HG02943 (cell line): ENCODE results near the gene SESN3.
"Not testable (repeated sequence)": the region's sequence is repeated elsewhere in the genome, so short reads cannot be mapped to it uniquely, and the experiment has no call there.

ENCODE experiments used
- ATAC-seq: cut with Tn5 transposase; IDR thresholded peaks from one replicate; pipeline ENCODE4 v1.9.1; 2021; ENCODE audit warnings: mild to moderate bottlenecking, low read depth, moderate library complexity; ENCODE audit not compliant: unreplicated experiment

Gene SESN3

DNA sequence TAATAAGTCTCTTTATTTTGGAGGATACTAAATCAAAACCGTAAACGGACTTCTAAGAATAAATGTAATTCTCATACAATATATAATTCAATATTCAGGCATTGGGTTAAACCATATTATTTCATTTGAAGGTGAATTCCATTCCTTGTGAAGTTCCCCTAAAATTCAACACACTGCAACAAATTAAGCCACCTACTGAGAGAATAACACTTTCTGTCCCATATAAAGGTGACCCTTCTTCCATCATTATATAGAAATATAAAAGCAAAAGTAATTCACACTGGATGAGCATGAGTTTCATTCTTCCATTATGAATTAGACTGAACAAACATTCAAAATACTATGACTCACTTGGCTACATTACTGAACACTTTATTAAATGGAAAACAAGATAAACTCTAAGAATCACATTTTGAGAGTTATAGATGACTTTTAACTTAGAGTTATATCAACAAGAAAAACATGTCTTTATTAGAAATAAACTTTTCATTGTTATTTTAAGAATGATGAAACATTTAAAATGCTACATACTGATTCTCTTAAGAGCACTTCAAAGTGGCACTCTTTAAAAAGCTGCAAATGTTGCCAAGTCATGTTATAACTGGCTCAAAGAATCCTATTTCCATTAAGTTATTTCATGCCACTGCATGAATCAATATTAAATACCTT, 2.8 kb downstream of the SESN3 start:
- ATAC-seq: no peak

DNA sequence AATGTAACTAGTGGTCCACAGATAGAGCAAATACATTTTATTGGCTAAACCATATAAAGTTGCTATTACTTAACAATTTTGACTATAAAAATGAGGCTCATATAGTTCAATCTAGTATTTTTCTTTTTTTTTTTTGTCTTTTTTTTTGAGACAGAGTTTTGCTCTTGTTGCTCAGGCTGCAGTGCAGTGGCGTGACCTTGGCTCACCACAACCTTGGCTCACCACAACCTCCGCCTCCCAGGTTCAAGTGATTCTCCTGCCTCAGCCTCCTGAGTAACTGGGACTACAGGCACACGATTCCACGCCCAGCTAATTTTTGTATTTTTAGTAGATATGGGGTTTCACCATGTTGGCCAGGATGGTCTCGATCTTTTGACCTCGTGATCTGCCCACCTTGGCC, 3.9 kb downstream of the SESN3 start:
- ATAC-seq: not testable (repeated sequence)

DNA sequence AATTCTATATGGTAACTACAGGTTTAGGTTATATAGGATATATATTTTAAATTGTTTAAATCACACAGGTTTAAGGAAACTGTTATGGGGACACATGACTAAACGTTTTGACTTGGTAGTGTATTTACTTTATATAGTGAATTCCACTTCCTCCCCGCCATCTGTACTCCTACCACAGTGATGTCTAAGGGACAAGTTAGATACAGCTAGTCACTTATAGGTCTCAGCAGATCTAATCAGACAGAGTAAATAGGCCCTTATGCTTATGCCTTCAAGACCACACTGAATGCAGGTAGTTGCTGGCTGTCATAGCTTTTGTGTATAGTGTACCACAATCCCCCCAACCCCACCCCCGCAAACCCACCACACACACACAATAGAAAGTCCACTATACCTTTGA, 8.2 kb downstream of the SESN3 start:
- no peak for ATAC-seq

DNA sequence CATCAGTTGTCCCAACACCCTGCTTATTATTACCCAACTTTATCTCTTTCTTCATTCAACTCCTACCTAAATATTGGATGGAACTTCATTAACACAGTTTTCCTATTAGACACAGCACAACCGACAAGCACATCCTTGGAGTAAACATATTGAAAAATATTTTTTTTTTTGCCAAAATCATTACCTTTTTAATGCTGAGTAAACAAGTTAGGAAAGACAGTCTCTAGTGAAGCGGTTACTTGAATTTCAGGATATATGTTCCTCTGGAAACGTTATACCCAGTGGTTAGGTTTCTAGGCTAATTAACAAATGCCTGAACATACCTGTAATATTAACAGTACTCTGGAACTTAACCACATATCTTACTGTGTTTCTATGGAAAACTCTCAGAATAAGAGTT, 11.4 kb downstream of the SESN3 start:
- ATAC-seq: no peak

DNA sequence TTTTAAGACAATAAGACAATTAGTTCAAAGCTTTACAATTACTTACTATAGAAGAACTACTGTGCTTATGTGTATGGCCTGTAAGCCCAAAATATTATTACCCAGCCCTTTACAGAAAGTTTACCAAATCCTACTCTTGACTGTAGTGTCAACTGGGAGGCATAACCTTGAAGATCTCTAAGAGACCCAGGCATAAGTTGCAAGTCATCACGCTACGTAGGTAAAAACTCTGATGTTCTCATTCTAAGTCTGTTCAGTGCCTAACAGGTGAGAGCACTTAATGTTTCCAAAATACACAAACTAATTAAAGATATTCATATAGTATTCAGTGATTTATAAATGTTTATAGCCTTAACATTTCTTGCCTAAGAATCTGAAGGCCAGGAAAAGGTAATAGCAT, 12.9 kb downstream of the SESN3 start:
- ATAC-seq: no peak

DNA sequence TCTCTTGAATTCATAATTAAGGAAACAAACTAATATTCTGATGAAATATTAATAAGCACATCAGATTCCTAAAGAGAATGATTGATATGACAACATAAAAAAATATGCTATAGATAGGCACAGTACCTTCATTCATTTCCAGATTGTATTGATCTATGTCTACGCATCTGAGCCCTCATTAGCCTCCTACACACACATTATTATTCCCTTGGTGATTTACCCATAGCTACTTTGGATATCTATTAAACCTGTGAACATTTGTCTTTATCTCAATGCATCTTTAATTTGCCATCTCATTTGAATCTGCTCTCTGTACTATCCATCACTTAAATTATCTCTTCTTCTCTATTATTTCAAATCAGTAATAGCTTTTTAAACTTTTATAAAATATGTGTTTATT, 18.4 kb downstream of the SESN3 start:
- no peak for ATAC-seq

DNA sequence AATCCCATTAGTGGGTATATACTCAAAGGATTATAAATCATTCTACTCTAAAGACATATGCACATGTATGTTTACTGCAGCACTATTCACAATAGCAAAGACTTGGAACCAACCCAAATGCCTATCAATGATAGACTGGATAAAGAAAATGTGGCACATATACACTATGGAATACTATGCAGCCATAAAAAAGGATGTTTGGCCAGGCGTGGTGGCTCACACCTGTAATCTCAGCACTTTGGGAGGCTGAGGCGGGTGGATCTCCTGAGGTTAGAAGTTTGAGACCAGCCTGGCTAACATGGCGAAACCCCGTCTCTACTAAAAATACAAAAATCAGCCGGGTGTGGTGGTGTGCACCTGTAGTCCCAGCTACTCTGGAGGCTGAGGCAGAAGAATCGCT, 21.5 kb downstream of the SESN3 start:
- not testable (repeated sequence) for ATAC-seq

DNA sequence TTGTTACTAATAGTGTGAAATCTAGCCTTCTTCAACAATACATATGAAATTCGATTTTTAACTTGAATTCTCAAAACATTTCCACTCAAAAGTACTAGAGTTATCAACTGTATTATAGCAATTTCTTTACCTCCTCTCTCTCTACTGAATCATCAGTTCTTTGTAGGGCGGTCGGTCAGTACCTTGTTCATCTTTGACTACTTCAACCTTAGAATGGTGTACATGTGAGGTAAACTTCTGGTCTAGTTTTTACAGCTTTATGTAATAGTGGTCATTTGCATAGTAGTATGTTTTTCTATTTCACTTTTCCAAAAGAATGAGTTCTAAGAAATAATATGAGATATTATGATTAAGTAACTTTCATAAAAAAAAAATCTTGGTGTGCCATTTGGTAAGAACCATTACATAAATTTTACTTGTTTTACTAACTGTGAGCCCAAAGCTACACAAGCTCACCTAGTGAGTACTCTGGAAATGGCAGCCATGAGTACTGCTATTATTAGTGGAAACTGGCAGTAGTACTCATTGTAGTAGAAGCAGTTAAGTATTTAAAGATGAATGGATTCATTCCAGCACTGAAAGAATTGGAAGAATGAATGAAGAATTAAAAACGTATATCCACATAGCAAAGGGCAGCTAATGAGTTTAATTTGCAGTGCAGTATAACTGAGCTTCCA, 30.1 kb downstream of the SESN3 start:
- ATAC-seq: no peak

DNA sequence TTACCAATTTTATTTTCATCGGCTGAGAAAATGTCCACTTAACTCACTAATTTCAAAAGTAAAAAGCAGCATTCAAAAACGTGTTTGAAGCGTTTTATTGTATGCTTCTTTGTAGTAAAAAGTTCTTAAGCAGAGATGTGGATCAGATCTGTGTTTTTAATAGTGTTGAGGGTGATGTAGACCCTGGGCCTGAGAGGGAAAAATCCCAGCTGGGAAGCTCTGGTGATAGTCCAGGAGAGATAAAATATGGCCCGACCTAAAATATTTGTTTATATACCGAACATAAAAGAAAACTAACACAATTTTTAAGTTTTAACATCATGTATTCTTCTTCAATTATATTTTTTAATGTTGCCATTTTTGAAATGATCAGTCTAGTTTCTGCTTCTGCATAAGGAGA, 35.2 kb downstream of the SESN3 start:
- no peak for ATAC-seq

DNA sequence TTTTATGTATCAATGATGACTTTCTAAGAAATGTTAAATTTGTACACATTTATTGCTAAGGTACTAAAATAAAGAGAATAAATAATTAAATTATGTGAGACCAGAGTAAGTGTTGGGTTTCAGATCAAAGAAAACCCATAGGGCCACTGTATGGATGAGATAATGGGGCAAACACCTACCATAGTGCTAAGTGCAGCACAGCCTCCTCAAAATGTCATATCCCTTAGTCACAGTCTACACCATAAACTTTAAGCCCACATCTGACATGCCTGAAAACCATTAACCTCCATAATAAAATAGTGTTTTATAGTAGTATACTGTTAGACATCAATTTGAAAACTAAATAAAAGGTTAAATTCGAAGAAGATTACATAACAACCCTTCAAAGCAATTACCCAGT, 37.5 kb downstream of the SESN3 start:
- no peak for ATAC-seq

DNA sequence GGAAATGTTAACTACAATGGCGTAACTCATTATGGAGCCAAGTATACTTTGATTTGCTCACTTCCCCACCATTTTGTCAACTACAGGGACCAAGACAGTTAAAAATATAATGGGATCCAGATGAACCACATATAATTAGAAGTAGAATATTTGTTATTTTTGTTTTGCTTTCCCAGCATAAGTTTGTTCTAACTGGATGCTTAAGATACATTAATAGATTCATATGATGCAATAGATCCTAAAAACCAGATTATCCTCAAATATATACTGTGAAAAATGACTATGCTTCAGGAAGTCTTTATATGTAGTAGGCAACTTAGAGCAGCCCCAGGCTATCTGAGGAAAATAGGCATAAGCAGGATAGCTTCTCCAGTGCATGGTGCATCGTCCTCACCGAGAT, 38.3 kb downstream of the SESN3 start:
- no peak for ATAC-seq

DNA sequence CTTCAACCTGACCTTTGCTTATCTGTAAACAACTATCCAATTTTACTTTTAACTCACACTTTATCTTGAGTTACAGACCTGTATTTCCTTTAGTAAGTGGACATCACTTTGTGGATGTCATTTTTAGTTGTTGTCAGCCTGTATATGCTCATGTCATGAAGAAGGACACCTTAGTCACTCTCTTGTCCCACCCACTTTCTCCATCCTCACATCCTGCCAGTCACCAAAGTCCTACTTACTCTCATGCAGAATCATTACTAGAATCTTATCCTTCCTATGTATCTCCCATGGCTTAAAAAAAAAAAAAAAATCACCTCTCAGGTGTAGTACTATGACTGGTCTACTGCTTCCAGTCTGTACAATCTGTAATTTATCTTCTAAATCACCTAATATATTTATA, 43.3 kb downstream of the SESN3 start:
- no peak for ATAC-seq

DNA sequence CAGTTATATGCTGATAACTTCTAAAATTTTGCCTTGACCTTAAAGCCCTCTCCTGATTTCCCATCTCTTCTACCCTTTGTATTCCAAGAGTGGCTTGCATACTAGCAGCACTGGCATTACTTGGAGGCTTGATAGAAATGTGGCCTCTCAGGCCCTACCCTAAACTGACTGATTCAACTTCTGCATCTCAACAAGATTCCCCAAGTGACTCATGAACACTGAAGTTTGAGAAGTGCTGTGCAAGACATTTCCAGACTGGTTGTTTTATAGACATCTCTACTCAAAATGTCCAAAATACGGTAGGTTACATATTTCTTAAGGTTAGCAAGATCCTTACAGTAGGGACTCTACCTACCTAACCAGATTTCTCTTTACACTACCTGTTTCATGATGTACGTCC, 48.6 kb downstream of the SESN3 start:
- ATAC-seq: no peak

DNA sequence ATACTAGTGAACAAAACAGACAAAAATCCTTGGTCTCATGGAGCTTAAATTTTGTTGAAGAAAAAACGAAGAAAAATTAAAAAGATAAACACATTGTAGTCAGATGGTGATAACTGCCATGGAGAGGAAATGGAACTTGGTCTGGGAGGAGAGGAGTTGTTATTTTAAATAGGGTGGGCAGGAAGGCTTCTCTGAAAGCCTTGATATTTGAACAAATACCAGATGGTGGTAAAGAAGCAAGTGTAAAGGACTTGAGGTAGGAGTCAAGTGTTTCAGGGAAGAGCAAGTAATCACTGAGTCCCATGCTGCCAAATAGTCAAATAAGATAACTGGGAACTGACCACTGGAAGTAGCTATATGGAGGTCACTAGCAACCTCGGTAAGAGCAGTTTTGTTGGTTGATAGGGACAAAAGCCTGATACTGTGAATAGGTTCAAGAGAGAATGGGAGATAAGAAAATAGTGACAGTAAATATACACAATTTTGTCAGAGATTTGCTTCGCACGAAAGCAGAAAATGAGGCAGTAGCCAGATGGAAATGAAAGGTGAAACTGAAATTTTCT, 55.1 kb downstream of the SESN3 start:
- ATAC-seq: no peak

DNA sequence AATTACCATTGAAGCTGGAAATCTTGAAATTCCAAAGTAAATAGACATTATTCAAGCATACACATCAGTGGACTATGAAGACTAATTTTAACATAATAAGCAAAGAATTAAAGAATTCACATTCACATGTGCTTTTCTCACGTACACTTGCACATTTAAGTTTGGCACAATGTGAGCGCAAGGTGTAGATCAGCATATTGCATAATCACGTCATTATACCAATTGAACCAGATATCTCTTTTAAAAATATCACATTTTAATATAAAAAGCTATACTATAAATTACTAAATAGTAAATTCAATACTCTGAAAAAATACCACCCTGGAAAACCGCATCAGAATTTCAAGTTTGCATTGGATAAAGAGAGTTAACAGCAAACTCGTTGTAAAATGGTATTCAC, 60.7 kb downstream of the SESN3 start:
- ATAC-seq: no peak

DNA sequence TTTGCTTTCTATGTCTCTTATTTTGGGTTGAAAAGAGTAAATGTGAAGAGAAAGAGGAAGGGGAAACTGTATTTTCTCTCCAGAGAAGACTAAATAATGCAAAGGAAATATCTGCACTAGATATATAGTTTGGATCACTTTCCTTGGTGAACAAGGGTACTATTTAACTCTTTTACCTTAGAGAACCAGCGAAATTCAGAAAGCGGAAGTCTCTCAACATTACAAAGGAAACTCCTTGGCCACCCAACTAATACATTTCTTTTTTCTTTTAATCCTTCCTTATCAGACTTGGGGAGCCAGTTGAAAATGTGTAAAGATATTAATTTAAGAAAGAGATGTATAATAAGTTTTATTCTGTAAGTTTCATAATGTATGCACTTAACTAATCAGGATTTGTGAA, 64.2 kb downstream of the SESN3 start:
- ATAC-seq: no peak

DNA sequence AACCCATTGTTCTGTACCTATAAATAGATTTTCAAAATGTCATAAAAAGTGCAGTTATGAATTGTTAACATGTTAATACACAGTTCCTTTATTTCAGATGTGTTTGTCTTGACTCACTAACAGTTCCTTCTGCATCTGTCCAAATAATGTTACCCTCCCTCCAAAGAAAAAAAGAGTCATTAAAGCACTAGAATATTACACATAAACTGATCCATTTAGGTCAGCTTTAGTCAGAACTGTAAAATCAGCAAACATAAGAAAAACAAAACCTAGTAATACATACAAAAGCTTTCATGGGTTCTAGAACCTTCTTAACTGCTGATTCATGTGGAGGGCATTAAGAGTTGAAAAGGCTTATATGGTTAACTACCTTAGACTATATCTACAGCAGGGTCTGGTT, 65.4 kb downstream of the SESN3 start:
- no peak for ATAC-seq

DNA sequence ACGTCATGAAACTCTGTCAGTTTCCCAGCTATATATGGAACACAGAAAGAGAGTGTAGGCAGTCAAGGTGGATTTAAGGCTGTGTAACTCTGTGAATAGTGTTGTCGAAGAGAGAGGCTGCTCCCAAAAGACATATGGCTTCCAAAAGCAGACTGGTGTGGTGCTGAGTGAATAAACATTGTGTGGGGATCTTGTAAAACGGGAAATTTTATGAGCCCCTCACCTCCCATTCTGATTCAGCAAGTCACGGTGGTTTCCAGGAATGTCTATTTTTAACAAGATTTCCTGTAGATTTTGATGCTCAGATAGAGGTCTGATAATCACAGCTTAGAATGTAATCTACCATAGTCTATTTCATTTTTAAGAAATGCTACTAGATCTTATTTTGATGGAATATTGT, 67.9 kb downstream of the SESN3 start:
- no peak for ATAC-seq

DNA sequence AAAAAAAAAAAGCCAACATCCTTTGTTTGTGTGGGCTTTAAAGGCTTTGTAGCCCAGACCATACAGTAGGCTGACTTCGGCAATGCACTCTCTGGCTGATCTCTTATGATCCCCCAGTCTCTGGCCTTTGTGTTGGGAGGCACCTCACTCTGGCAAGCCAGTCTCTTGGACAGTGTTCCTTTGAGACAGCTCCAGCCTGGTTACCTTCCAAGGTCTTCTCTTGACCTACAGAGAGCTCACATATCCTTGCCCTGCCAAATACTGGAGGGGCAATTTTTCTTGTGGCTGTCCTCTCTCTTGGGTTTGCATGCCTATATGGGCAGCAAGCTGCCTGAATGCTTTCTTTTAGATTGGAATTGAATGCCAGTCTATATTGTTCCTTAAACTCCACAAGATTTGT, 69.8 kb downstream of the SESN3 start:
- ATAC-seq: no peak

DNA sequence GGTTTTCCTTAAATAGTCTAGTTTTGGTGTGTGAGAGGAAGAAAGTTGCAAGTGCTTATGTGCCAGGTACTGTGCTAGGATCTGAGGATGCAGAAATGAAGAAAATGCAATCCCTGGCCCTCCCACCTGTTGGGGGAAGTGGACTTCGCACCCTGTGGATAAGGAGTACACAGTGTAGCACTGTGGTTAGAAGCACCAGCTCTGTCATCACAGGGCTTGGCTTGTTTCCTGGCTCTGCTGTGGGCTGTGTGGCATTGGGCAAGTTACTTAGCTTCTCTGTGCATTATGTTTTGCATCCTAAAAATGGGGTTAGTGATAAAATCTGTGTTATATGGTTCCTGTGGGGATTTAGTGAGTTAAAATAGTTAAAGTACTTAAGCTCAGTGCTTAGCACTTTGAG, 73.2 kb downstream of the SESN3 start:
- ATAC-seq: no peak

DNA sequence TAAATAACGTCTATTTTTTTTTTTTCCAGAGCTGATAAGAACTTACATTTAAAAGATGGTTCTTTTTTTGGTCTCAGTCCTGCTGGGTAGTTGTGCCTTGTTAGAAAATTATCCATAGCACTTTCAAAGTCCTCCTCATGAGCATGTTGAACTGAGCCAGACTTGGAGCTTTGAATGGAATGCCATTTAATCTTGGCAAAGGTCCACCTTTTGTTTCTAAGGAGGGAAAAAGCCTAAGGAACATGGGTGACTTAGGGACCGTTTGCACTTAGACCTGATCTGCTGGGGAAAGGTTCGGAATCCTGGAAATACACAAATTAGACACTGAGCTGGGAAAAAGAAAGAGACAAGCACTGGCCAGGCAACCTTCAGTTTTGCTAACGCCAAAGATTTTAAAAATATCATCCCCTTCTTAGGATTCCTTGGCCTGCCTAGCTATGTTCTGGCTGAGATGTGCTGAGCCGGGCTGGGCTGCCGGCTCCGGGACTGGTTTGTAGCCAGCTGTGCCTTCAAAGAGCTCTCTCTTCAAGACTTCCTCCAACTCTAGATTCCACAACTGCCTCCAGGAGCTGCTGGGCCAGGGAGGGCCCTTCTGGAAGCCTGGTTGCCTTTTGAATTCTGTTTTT, 74.0 kb downstream of the SESN3 start:
- no peak for ATAC-seq
